GM10266 (cell line): ENCODE measurements around the gene CXCR4.

ENCODE experiments used
- DNase-seq: peaks from one replicate; pipeline ENCODE4 v3.0.0; 2012; ENCODE audit errors: extremely low spot score
- TF ChIP-seq, protein P1 (sequence below): IDR thresholded peaks from 2 replicates; pipeline ENCODE4 v1.5.1; 2012; ENCODE audit warnings: mild to moderate bottlenecking, low read depth; ENCODE audit not compliant: control insufficient read depth, insufficient read depth; ENCODE audit errors: missing control alignments

Gene CXCR4

DNA sequence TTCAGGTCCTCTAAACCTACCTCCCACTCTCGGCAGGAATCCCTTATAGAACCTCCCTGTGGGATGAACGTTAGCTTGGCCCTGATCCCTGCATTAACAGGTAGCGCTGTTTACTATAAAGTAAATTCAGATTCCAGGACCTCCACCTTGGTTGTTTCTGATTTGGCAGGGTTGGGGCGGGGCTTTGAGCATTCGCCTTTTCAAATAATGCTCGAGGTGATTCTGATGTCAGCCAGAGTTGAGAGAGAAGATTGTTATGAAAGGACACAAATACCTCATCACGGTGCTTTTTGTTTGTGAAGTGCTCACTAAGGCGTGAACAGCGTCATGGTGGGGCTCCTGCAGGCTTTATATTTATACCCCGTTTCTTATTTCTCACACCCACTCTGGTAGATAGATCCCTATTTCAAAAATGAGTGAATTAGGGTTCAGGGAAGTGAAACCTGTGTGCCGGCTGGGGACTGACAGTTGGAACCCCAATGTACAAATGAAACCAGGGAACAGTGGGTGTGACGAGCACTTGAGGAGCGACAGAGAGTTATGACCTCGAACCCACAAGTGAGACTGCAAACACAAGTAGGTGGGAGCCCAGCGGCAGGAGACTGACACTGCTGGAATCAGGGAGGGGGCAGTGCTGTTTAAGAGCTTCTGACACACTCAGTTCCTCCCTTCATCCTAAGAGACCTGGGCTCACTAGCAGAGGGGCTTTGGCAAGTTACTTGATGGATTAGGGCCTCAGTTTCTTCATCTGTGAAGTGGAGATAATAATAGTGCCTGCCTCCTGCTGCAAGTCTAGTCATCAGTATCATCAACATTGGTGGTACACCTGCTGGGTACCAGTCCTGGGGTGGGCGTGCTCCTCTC, 14.2 kb upstream of the CXCR4 start:
- TF ChIP-seq, protein P1, sequence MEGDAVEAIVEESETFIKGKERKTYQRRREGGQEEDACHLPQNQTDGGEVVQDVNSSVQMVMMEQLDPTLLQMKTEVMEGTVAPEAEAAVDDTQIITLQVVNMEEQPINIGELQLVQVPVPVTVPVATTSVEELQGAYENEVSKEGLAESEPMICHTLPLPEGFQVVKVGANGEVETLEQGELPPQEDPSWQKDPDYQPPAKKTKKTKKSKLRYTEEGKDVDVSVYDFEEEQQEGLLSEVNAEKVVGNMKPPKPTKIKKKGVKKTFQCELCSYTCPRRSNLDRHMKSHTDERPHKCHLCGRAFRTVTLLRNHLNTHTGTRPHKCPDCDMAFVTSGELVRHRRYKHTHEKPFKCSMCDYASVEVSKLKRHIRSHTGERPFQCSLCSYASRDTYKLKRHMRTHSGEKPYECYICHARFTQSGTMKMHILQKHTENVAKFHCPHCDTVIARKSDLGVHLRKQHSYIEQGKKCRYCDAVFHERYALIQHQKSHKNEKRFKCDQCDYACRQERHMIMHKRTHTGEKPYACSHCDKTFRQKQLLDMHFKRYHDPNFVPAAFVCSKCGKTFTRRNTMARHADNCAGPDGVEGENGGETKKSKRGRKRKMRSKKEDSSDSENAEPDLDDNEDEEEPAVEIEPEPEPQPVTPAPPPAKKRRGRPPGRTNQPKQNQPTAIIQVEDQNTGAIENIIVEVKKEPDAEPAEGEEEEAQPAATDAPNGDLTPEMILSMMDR, result no peak
- DNase-seq, result peak; percentile 76

DNA sequence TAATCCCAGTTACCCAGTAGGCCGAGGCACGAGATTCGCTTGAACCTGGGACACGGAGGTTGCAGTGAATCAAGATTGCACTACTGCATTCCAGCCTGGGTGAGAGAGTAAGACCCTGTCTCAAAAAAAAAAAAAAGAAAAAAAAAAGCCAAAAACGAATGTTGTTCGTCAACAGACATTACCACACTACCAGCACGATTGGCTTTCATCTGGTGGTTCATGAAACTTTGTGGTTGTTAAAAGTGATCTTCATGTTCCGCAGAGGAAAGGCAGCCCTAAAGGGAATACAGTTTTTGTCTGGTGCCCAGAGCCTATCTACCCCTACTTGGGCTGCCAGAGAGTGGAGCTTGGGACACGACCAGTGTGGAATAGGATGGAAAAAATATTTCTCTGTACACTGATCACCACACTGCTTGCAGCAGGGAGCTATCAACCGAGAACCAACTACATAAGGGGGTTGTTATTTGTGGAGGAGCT, 13.6 kb upstream of the CXCR4 start:
- TF ChIP-seq, protein P1, result no peak
- DNase-seq, result no peak

DNA sequence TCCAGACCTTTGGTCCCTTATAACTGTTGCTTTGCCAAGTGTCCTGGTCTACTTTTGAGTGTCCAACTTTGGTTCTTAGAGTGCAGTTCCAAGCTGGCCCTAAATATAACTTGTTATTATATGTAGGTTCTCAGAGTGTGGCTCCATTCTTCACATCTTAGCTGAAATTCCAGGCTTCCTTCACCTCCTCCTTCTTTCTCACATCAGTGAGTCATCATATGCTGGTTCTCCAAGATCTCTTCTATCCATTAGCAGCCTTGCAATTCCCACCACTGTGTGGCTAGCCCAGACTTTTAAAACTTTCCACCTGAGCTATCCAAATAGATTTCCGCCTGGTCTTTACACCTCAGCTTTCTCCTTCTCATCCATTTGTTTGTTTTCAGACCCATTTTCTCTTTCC, 12.6 kb upstream of the CXCR4 start:
- DNase-seq, result no peak
- TF ChIP-seq, protein P1, result no peak

DNA sequence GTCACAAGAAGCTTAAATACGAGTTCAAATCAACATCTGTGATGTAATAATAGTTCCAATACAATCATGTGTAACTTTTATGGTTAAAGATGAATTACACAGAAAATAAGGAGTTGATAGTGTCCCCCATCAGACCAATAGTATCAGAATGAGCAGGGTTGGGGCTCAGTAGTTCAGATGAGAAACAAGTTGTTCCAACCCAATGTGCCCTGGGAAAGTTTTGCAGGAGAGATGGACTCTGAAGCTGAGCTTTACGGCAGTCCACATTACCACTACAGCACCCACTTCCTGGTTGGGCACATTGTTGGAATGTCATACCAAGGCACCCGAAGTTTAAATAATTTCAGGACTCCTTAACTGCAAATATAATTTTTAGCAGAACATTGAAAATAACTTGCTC, 12.1 kb upstream of the CXCR4 start:
- DNase-seq, result no peak
- TF ChIP-seq, protein P1, result no peak

DNA sequence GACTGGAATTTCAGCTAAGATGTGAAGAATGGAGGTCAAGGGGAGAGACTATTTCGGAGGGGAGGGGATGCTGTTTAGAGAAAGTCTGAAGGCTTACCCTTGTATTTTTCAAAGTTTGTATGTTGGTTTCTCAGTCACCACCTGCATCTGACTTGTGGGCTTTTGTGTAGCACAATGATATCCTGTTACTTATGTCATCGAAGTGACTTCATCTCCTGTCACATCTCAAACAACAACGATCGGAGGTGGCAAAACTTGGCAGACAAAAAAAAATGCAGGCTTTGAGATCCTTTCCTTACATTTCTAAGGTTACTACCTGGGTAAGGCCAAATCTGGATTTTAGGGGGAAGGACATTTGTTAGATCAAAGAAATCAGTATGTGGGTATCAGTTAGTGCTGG, 11.7 kb upstream of the CXCR4 start:
- TF ChIP-seq, protein P1, result no peak
- DNase-seq, result peak; percentile 18

DNA sequence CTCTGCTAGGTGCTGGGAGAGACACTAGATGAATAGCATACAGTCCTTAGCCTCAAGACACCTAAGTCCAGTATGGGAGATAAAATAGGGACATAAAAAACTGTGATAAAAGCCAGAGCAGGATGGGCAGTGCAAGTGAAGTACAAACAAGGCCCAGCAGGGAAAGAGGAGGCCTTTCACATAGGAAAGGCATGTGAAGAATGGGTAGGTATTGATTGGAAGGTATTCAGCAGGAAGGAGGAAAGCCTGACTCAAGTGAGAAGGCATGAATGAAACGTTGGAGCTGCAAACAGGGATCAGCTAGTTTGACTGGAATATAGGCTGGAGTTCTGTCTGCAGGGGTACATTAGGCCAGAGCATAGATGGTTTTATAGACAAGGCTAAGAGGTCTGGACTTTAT, 11.0 kb upstream of the CXCR4 start:
- DNase-seq, result no peak
- TF ChIP-seq, protein P1, result no peak

DNA sequence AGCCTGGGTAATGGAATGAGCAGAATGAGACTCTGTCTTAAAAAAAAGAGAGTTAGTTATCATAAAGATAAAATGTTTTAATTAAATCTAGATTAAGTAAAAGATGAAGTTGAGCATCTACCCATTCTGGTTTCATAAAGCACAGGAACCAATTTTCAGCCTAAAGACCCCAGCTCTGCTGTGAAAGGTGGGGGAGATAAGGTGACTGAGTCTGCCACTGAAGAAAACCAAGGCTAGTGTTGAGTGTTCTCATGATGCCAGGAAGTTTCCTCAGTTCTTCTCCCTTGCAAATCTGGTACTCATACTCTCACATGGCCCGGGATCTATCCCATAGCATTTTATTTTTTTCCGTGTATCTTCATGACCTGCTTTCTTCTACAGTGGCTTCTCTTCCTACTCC, 10.4 kb upstream of the CXCR4 start:
- TF ChIP-seq, protein P1, result no peak
- no peak for DNase-seq
